H1 (cell line): ENCODE measurements around the gene RUVBL1. TPM values are rescaled to one million over a fixed set of nuclear protein-coding genes. Genes with fewer than 3 reads are reported as not detected.

ENCODE experiments used
- CTCF ChIA-PET: fragments of 300-600 bp; sonication (Branson Sonifier 250); formaldehyde crosslinking; loops from one replicate; lab custom pipeline; 2021; ENCODE audit not compliant: partially characterized antibody; lab: Charles Lee
- POLR2A ChIA-PET: fragments of 300-600 bp; sonication (Branson Sonifier 250); formaldehyde crosslinking; loops from one replicate; lab custom pipeline; 2021; ENCODE audit warnings: inconsistent platforms; ENCODE audit not compliant: partially characterized antibody; lab: Charles Lee
- DNase-seq, 2 experiments: peaks; one replicate each; pipeline versions ENCODE4 v3.0.0 to v3.0.0-alpha.2; 2010 to 2022; ENCODE audit warnings: low spot score in 2 of 2, low read depth in 1 of 2, mixed read lengths in 1 of 2
- FAIRE-seq: peaks from 2 replicates; lab custom pipeline; 2011; peaks lifted over from hg19 to GRCh38; lab: Jason Lieb, UNC
- H2AFZ ChIP-seq: 2 replicates; pipeline ENCODE4 v1.8.1; 2012; ENCODE audit warnings: low read length, inconsistent platforms
- H2AK5ac ChIP-seq: 2 replicates; pipeline ENCODE4 v1.6.1; 2013; ENCODE audit warnings: low read depth, low read length
- H2BK120ac ChIP-seq: replicated peaks from 2 replicates; pipeline ENCODE3; 2013; ENCODE audit warnings: low read depth, low read length, inconsistent platforms
- H2BK12ac ChIP-seq: 2 replicates; pipeline ENCODE4 v1.6.1; 2013; ENCODE audit warnings: low read depth, low read length
- H2BK15ac ChIP-seq: 2 replicates; pipeline ENCODE4 v1.6.1; 2013; ENCODE audit warnings: low read length
- H2BK20ac ChIP-seq: 2 replicates; pipeline ENCODE4 v1.6.1; 2013; ENCODE audit warnings: low read length
- H2BK5ac ChIP-seq: 2 replicates; pipeline ENCODE4 v1.6.1; 2013; ENCODE audit warnings: low read depth, low read length
- H3K14ac ChIP-seq: 2 replicates; pipeline ENCODE4 v1.6.1; 2013; ENCODE audit warnings: inconsistent platforms; ENCODE audit not compliant: insufficient read length
- H3K18ac ChIP-seq: 2 replicates; pipeline ENCODE4 v1.6.1; 2013; ENCODE audit warnings: low read length; ENCODE audit errors: extremely low read depth
- H3K23ac ChIP-seq: 2 replicates; pipeline ENCODE4 v1.6.1; 2013; ENCODE audit warnings: inconsistent platforms; ENCODE audit not compliant: insufficient read length
- H3K23me2 ChIP-seq: 2 replicates; pipeline ENCODE4 v1.6.1; 2013; ENCODE audit warnings: low read depth, low read length
- H3K27ac ChIP-seq: 2 replicates; pipeline ENCODE4 v1.6.1; 2011; ENCODE audit warnings: low read depth, low read length, inconsistent platforms
- H3K27me3 ChIP-seq, 4 experiments: replicated peaks in 1 of 4; 1 replicate in 1 of 4; 2 replicates in 3 of 4; pipeline versions ENCODE4 v1.6.1 to v1.8.1; 2011 to 2013; ENCODE audit warnings: low read length in 3 of 4, mild to moderate bottlenecking in 3 of 4, inconsistent platforms in 2 of 4, mixed read lengths in 2 of 4, moderate library complexity in 1 of 4; ENCODE audit not compliant: control insufficient read depth in 3 of 4, insufficient read depth in 3 of 4; ENCODE audit errors: extremely low read depth in 1 of 4
- H3K36me3 ChIP-seq, 4 experiments: 2 replicates each; pipeline versions ENCODE4 v1.6.1 to v1.8.1; 2011 to 2013; ENCODE audit warnings: mild to moderate bottlenecking in 4 of 4, low read length in 3 of 4, moderate library complexity in 2 of 4, control low read depth in 1 of 4, inconsistent platforms in 1 of 4; ENCODE audit not compliant: insufficient read depth in 4 of 4, control insufficient read depth in 2 of 4
- H3K4ac ChIP-seq: replicated peaks from 2 replicates; pipeline ENCODE3; 2013; ENCODE audit warnings: low read length, low read depth, mixed read lengths, inconsistent platforms; ENCODE audit not compliant: insufficient read length
- H3K4me1 ChIP-seq, 4 experiments: replicated peaks in 1 of 4; 1 replicate in 1 of 4; 2 replicates in 3 of 4; pipeline versions ENCODE4 v1.6.1 to v1.8.1; 2011 to 2013; ENCODE audit warnings: low read length in 3 of 4, inconsistent platforms in 2 of 4, mixed read lengths in 1 of 4; ENCODE audit not compliant: insufficient read depth in 4 of 4, control insufficient read depth in 3 of 4
- H3K4me2 ChIP-seq, 2 experiments: 2 replicates each; pipeline versions ENCODE4 v1.6.1 to v1.8.1; 2011 to 2013; ENCODE audit warnings: low read depth in 2 of 2, low read length in 2 of 2, control low read depth in 1 of 2, inconsistent platforms in 1 of 2, mild to moderate bottlenecking in 1 of 2; ENCODE audit not compliant: insufficient read depth in 1 of 2
- H3K4me3 ChIP-seq, 4 experiments: fragments of 200-600, 300-600 bp in 1 of 4; sonication (generic), shearing (Covaris generic), sonication (Bioruptor Twin) in 1 of 4; 2 replicates each; pipeline versions ENCODE4 v1.5.1 to v1.8.1; 2011 to 2016; ENCODE audit warnings: low read length in 4 of 4, low read depth in 3 of 4, control low read depth in 2 of 4, inconsistent platforms in 2 of 4, mild to moderate bottlenecking in 2 of 4, mixed read lengths in 1 of 4, moderate library complexity in 1 of 4; ENCODE audit not compliant: insufficient read depth in 2 of 4; ENCODE audit errors: extremely low read depth in 1 of 4
- H3K56ac ChIP-seq: replicated peaks from 2 replicates; pipeline ENCODE3; 2013; ENCODE audit warnings: low read depth, mild to moderate bottlenecking, mixed read lengths, low read length, inconsistent platforms; ENCODE audit not compliant: insufficient read length
- H3K79me1 ChIP-seq: 2 replicates; pipeline ENCODE4 v1.6.1; 2013; ENCODE audit warnings: low read depth, low read length, control low read depth
- H3K79me2 ChIP-seq, 2 experiments: 2 replicates each; pipeline versions ENCODE4 v1.6.1 to v1.8.1; 2012 to 2013; ENCODE audit warnings: low read length in 2 of 2, mild to moderate bottlenecking in 2 of 2, inconsistent platforms in 1 of 2; ENCODE audit not compliant: insufficient read depth in 2 of 2, control insufficient read depth in 1 of 2
- H3K9ac ChIP-seq, 4 experiments: replicated peaks in 1 of 4; 1 replicate in 1 of 4; 2 replicates in 3 of 4; pipeline versions ENCODE4 v1.6.1 to v1.8.1; 2011 to 2013; ENCODE audit warnings: low read depth in 3 of 4, low read length in 3 of 4, control low read depth in 2 of 4, mild to moderate bottlenecking in 2 of 4, moderate library complexity in 2 of 4, inconsistent platforms in 1 of 4; ENCODE audit errors: extremely low read depth in 1 of 4
- H3K9me3 ChIP-seq, 2 experiments: 2 replicates each; pipeline versions ENCODE4 v1.6.1 to v1.8.1; 2012 to 2013; ENCODE audit warnings: mild to moderate bottlenecking in 2 of 2, moderate library complexity in 2 of 2, control low read depth in 1 of 2, inconsistent platforms in 1 of 2, low read depth in 1 of 2, low read length in 1 of 2, mixed read lengths in 1 of 2; ENCODE audit not compliant: insufficient read depth in 2 of 2
- H4K20me1 ChIP-seq, 2 experiments: replicated peaks in 1 of 2; 2 replicates each; pipeline versions ENCODE3 to v1.8.1; 2011 to 2013; ENCODE audit warnings: inconsistent platforms in 2 of 2, low read length in 2 of 2, mild to moderate bottlenecking in 1 of 2; ENCODE audit not compliant: insufficient read depth in 2 of 2, control insufficient read depth in 1 of 2
- H4K5ac ChIP-seq: 2 replicates; pipeline ENCODE4 v1.6.1; 2013; ENCODE audit warnings: low read length, low read depth, mixed read lengths, inconsistent platforms; ENCODE audit not compliant: insufficient read length
- H4K8ac ChIP-seq: 2 replicates; pipeline ENCODE4 v1.8.0; 2013; ENCODE audit warnings: mild to moderate bottlenecking, moderate library complexity, low read length, inconsistent platforms; ENCODE audit not compliant: insufficient read depth; ENCODE audit errors: extremely low read depth
- H4K91ac ChIP-seq: replicated peaks from 2 replicates; pipeline ENCODE3; 2013; ENCODE audit warnings: low read length, mixed read lengths, inconsistent platforms; ENCODE audit not compliant: insufficient read length
- ATF2 ChIP-seq: IDR thresholded peaks from 2 replicates; pipeline ENCODE4 v1.6.1; 2012; ENCODE audit warnings: low read length, inconsistent platforms
- BACH1 ChIP-seq: IDR thresholded peaks from 2 replicates; pipeline ENCODE4 v1.6.1; 2012; ENCODE audit warnings: low read length, improper control_type of control experiment
- CBX8 ChIP-seq: fragments of 300-800, 300-1000 bp; sonication (generic); IDR thresholded peaks from 2 replicates; pipeline ENCODE4 v1.7.1; 2016; ENCODE audit warnings: low read depth, low read length, borderline replicate concordance
- JUN ChIP-seq: IDR thresholded peaks from 2 replicates; pipeline ENCODE4 v1.6.1; 2011; ENCODE audit warnings: low read depth, mild to moderate bottlenecking, improper control_type of control experiment, low read length
- KDM1A ChIP-seq: fragments of 200-600, 300-600 bp; sonication (generic); IDR thresholded peaks from 2 replicates; pipeline ENCODE4 v1.7.1; 2016; ENCODE audit warnings: mild to moderate bottlenecking, low read length, borderline replicate concordance
- RFX5 ChIP-seq: IDR thresholded peaks from 2 replicates; pipeline ENCODE4 v1.6.1; 2011; ENCODE audit warnings: low read depth, low read length, improper control_type of control experiment, borderline replicate concordance
- SUZ12 ChIP-seq: fragments of 200-600 bp; sonication (generic); IDR thresholded peaks from 2 replicates; pipeline ENCODE4 v1.6.1; 2012; ENCODE audit warnings: mild to moderate bottlenecking, inconsistent platforms, low read length, moderate library complexity, mixed read lengths
- TAF1 ChIP-seq: IDR thresholded peaks from 2 replicates; pipeline ENCODE4 v1.6.1; 2011; ENCODE audit warnings: mild to moderate bottlenecking, low read depth, low read length
- TEAD4 ChIP-seq: IDR thresholded peaks from 2 replicates; pipeline ENCODE4 v1.6.1; 2012; ENCODE audit warnings: low read depth, low read length, inconsistent platforms, mixed read lengths
- ZNF274 ChIP-seq: IDR thresholded peaks from 2 replicates; pipeline ENCODE4 v1.7.0; 2012; ENCODE audit warnings: low read length, borderline replicate concordance; ENCODE audit errors: extremely low read depth
- whole genome bisulfite sequencing, 2 experiments: shearing (Covaris generic) in 1 of 2; methylation state at CpG; one replicate each; pipeline versions ENCODE4 v1.1.6 to v1.1.7; 2013 to 2015; ENCODE audit warnings: low lambda C conversion rate in 2 of 2, mixed read lengths in 2 of 2, inconsistent platforms in 1 of 2, low coverage in 1 of 2, missing lambda C conversion rate in 1 of 2; ENCODE audit not compliant: insufficient replicate concordance in 2 of 2, insufficient coverage in 1 of 2, insufficient read length in 1 of 2; ENCODE audit errors: extremely low coverage in 1 of 2, missing lambda C conversion rate in 1 of 2; 5-methylcytosine and 5-hydroxymethylcytosine counted together
- polyA plus RNA-seq, 7 experiments: library from polyadenylated mRNA; depleted of rRNA in 3 of 7; stranded (reverse) in 5 of 7; unstranded in 2 of 7; fragments of >200 nt in 5 of 7; fragments of 200-250 nt in 2 of 7; gene quantifications; 1 replicate in 5 of 7; 2 replicates in 1 of 7; 4 replicates in 1 of 7; pipeline versions ENCODE4 v1.2.1 to v1.2.3, GENCODE V29; 2011 to 2013; ENCODE audit warnings: missing spikeins in 2 of 7, mixed read lengths in 2 of 7
- total RNA-seq: library from RNA; stranded (reverse); fragmentation: NEBNext Ultra II Directional; extraction: Animal tissue kit (Norgen Biotek cat#: 25700); gene quantifications from 2 replicates; pipeline ENCODE4 v1.2.1, GENCODE V29; 2021
- TF ChIP-seq, protein P1 (sequence below): IDR thresholded peaks from 2 replicates; pipeline ENCODE4 v1.6.1; 2011; ENCODE audit warnings: low read length, improper control_type of control experiment

The RUVBL1 gene
- total and polyA plus RNA-seq, 2 of the 8 experiments (the other 6 are each of a cell fraction or from before 2014, with no cell fraction given): 112 to 135 TPM

- Histone ChIP-seq H3K9me3 (no peaks in the 10 kb centered on the region), H3K79me1 (peaks cover 7% of the 10 kb centered on the region), H2BK5ac (no peak overlapping the region), H3K4me3 (no peak overlapping the region), H4K5ac (no peak overlapping the region), H3K27me3 (no peaks in the 10 kb centered on the region), H3K23ac (no peak overlapping the region), H3K18ac (no peak overlapping the region), H3K14ac (no peak overlapping the region), H4K91ac (no peak overlapping the region), H4K20me1 (peaks cover 0 to 9% of the 10 kb centered on the region in 2 experiments), H3K79me2 (peaks cover 5 to 30% of the 10 kb centered on the region in 2 experiments; a peak in 3 of 4 replicates), H2AK5ac (no peak overlapping the region), H3K56ac (no peak overlapping the region), H4K8ac (no peak overlapping the region), H3K4me1 (peaks cover 0 to 5% (median under 1%) of the 10 kb centered on the region in 4 experiments; a peak in 4 of 7 replicates), H3K36me3 (peaks cover 15 to 74% (median 51%) of the 10 kb centered on the region in 4 experiments), H3K4me2 (no peak overlapping the region), H2BK20ac (no peak overlapping the region), H2BK12ac (no peak overlapping the region), H2AFZ (no peak overlapping the region), H2BK120ac (no peak overlapping the region), H3K27ac (no peak overlapping the region), H3K4ac (no peak overlapping the region), H3K23me2 (peaks cover 10% of the 10 kb centered on the region), H2BK15ac (no peak overlapping the region), H3K9ac (no peak overlapping the region)
- 82% methylated on average over 4 of the region's 4 CpGs; no CpG with 5 or more reads in 1 of the 2 experiments for WGBS, 2 experiments
- POLR2A ChIA-PET: interaction anchor here (0.7 kb wide), 1 partner anchor 9 kb away, joined by 5 read pairs; no protein-coding TSS in a partner anchor
- FAIRE-seq: no peak
- CTCF ChIA-PET: interaction anchor here (0.6 to 6.8 kb wide), 3 partner anchors 12 to 279 kb away, joined by 3 to 62 read pairs (median 6); no protein-coding TSS in a partner anchor
- no peak for DNase-seq
- TF ChIP-seq SUZ12 (no peak), RFX5 (no peak), ZNF274 (no peak), TEAD4 (no peak), TAF1 (no peak), BACH1 (no peak), JUN (no peak), CBX8 (no peak), ATF2 (no peak), KDM1A (no peak)
- TF ChIP-seq, protein P1, sequence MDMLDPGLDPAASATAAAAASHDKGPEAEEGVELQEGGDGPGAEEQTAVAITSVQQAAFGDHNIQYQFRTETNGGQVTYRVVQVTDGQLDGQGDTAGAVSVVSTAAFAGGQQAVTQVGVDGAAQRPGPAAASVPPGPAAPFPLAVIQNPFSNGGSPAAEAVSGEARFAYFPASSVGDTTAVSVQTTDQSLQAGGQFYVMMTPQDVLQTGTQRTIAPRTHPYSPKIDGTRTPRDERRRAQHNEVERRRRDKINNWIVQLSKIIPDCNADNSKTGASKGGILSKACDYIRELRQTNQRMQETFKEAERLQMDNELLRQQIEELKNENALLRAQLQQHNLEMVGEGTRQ: no peak
These were observed 67.4 kb downstream of the RUVBL1 start for GRCh38 chr3:128056258-128056657.
